ENCODE results near the gene MEGF6.

GRCh38 chr1:3575993-3576392 is 35.3 kb downstream of the MEGF6 start:
- TF ChIP-seq POLR2A (IDR thresholded peaks at IDR 0.05; ENCODE audit: low read length), result no peak
- TF ChIP-seq GATA1 (IDR thresholded peaks at IDR 0.05; ENCODE audit: low read depth, low read length), result no peak

Measured in erythroblast (primary cell).